K562 (cell line): ENCODE data around the gene ARID3A.

ENCODE experiments used
- FOXK1 ChIP-seq: sonication (generic); formaldehyde crosslinking; IDR thresholded peaks from 2 replicates; pipeline ENCODE4 v1.8.0; 2022; ENCODE audit warnings: missing genetic modification reagents, mild to moderate bottlenecking, borderline replicate concordance
- HDAC6 ChIP-seq: IDR thresholded peaks from 2 replicates; pipeline ENCODE4 v1.6.1; 2012; ENCODE audit warnings: low read depth, mild to moderate bottlenecking, control low read depth, inconsistent platforms, low read length, moderate library complexity
- HIVEP1 ChIP-seq: fragments of 250-450 bp; sonication (Bioruptor Pico); IDR thresholded peaks from 2 replicates; pipeline ENCODE4 v1.4.0; 2020; ENCODE audit warnings: mild to moderate bottlenecking
- HNRNPUL1 ChIP-seq: fragments of 200-400 bp; formaldehyde crosslinking; IDR thresholded peaks from 2 replicates; pipeline ENCODE4 v1.6.1; 2017; ENCODE audit warnings: low read length
- KDM1A ChIP-seq, 2 experiments: fragments of 450-650 bp; IDR thresholded peaks; 2 replicates each; pipeline ENCODE4 v1.6.1; 2016; ENCODE audit warnings: mild to moderate bottlenecking in 2 of 2
- LEF1 ChIP-seq: fragments of 450-650 bp; IDR thresholded peaks from 2 replicates; pipeline ENCODE4 v1.6.1; 2016; ENCODE audit warnings: mild to moderate bottlenecking
- YY1 ChIP-seq, 3 experiments: IDR thresholded peaks; 2 replicates each; pipeline ENCODE4 v1.6.1; 2011; ENCODE audit warnings: low read length in 2 of 3, mild to moderate bottlenecking in 2 of 3, moderate library complexity in 2 of 3, borderline replicate concordance in 1 of 3, control low read depth in 1 of 3, low read depth in 1 of 3; ENCODE audit not compliant: insufficient read depth in 3 of 3, insufficient replicate concordance in 2 of 3, control insufficient read depth in 1 of 3, insufficient read length in 1 of 3; ENCODE audit errors: extremely low read depth in 1 of 3
- TF ChIP-seq, protein P1 (sequence below): fragments of 150-350 bp; IDR thresholded peaks from 2 replicates; pipeline ENCODE4 v1.6.1; 2014; ENCODE audit warnings: low read depth, mild to moderate bottlenecking, low read length, borderline replicate concordance

DNA sequence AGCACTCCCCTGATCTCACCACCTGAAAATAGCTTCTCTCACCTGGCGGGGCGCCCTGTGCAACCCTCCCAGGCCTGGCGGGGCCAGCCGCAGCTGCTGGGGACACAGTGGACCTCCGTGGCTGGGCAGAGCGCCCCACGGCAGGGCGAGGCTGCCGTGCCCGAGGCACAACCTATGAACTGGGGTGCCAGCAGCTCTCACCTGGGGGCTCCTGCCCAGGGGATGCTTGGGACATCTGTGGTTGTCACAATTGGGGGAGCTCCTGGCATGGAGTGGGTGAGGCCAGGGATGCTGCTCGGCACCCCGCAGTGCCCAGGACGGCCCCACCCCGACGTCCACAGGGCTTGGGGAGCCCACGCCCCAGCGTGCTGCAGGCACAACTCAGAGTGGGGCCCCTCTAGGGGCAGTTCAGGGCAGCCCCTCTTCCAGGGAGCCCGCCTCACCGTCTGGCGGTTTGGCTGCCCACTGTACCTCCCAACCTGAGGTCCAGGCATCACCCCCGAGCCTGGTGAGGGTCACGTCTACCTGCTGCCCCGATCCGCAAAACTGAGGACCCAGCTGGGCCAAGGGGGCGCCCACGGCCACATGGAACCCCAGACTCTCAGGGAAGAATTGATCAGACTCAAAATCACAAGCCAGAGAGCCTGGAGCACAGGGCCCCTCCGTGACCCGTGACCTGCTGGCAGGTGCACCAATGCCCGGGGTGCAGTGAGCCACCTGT is 89.4 kb downstream of the ARID3A start:
- TF ChIP-seq LEF1 (no peak), HNRNPUL1 (no peak), KDM1A (IDR thresholded peaks at IDR 0.05) (no peak), YY1 (IDR thresholded peaks at IDR 0.05; ENCODE audit: borderline replicate concordance in 1 of 3, control insufficient read depth in 1 of 3, extremely low read depth in 1 of 3, insufficient read depth in 3 of 3, insufficient read length in 1 of 3, insufficient replicate concordance in 2 of 3, low read depth in 1 of 3, low read length in 2 of 3) (no peak), HIVEP1 (CRISPR knock-in tag) (no peak), HDAC6 (no peak), FOXK1 (CRISPR knock-in tag) (no peak)
- TF ChIP-seq, protein P1, sequence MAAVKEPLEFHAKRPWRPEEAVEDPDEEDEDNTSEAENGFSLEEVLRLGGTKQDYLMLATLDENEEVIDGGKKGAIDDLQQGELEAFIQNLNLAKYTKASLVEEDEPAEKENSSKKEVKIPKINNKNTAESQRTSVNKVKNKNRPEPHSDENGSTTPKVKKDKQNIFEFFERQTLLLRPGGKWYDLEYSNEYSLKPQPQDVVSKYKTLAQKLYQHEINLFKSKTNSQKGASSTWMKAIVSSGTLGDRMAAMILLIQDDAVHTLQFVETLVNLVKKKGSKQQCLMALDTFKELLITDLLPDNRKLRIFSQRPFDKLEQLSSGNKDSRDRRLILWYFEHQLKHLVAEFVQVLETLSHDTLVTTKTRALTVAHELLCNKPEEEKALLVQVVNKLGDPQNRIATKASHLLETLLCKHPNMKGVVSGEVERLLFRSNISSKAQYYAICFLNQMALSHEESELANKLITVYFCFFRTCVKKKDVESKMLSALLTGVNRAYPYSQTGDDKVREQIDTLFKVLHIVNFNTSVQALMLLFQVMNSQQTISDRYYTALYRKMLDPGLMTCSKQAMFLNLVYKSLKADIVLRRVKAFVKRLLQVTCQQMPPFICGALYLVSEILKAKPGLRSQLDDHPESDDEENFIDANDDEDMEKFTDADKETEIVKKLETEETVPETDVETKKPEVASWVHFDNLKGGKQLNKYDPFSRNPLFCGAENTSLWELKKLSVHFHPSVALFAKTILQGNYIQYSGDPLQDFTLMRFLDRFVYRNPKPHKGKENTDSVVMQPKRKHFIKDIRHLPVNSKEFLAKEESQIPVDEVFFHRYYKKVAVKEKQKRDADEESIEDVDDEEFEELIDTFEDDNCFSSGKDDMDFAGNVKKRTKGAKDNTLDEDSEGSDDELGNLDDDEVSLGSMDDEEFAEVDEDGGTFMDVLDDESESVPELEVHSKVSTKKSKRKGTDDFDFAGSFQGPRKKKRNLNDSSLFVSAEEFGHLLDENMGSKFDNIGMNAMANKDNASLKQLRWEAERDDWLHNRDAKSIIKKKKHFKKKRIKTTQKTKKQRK = no peak
